A549 (cell line): ENCODE measurements around the gene FOXF2. TPM values are rescaled to one million over a fixed set of nuclear protein-coding genes. Genes with fewer than 3 reads are reported as not detected.
A peak's percentile ranks its signal among the peaks of the same experiment; 100 is the strongest.

ENCODE experiments used
- ATAC-seq, 2 experiments: fragments of 200-7000 bp in 1 of 2; fragments of >200 bp in 1 of 2; cut with Nextera tagmentation in 1 of 2; cut with Tn5 transposase in 1 of 2; 3 replicates each; pipeline versions ENCODE4 v1.8.0 to v1.9.1; 2018 to 2020; ENCODE audit warnings: mild to moderate bottlenecking in 1 of 2, moderate library complexity in 1 of 2
- CTCF ChIA-PET: fragments of 300-600 bp; sonication (Branson Sonifier 250); formaldehyde crosslinking; extraction: SDS; loops from one replicate; lab custom pipeline; 2021; ENCODE audit warnings: antibody characterized with exemption, inconsistent platforms; lab: Yijun Ruan, JAX
- POLR2A ChIA-PET: fragments of 350-600 bp; formaldehyde crosslinking; extraction: SDS; loops from one replicate; lab custom pipeline; 2021; ENCODE audit warnings: antibody characterized with exemption, inconsistent platforms; lab: Yijun Ruan, JAX
- DNase-seq, 2 experiments: peaks; one replicate each; pipeline versions ENCODE4 v3.0.0 to v3.0.0-alpha.2; 2011 to 2016; ENCODE audit warnings: low read depth in 1 of 2, low spot score in 1 of 2
- FAIRE-seq: peaks from 2 replicates; lab custom pipeline; 2011; peaks lifted over from hg19 to GRCh38; lab: Jason Lieb, UNC
- H3K27ac ChIP-seq, 2 experiments: fragments of >200 bp; sonication (Bioruptor Twin); formaldehyde crosslinking; 3 replicates each; pipeline ENCODE4 v1.5.1; 2016 to 2017
- H3K4me1 ChIP-seq: fragments of >200 bp; sonication (Bioruptor Twin); formaldehyde crosslinking; 3 replicates; pipeline ENCODE4 v1.6.1; 2016
- H3K4me2 ChIP-seq: fragments of >200 bp; sonication (Bioruptor Twin); formaldehyde crosslinking; 3 replicates; pipeline ENCODE4 v1.6.1; 2016
- H3K4me3 ChIP-seq: fragments of >200 bp; sonication (Bioruptor Twin); formaldehyde crosslinking; 3 replicates; pipeline ENCODE4 v1.5.1; 2016
- H3K9me3 ChIP-seq: fragments of >200 bp; sonication (Bioruptor Twin); formaldehyde crosslinking; 3 replicates; pipeline ENCODE4 v1.6.1; 2016
- BHLHE40 ChIP-seq: IDR thresholded peaks from 2 replicates; pipeline ENCODE4 v1.6.1; 2012; ENCODE audit warnings: low read depth, low read length, inconsistent platforms
- CBX2 ChIP-seq: fragments of 200-600 bp; sonication (generic); IDR thresholded peaks from 2 replicates; pipeline ENCODE4 v1.6.1; 2016; ENCODE audit warnings: low read depth, mild to moderate bottlenecking, borderline replicate concordance
- CBX8 ChIP-seq: fragments of 200-600 bp; sonication (generic); IDR thresholded peaks from 2 replicates; pipeline ENCODE4 v1.6.1; 2016
- CEBPB ChIP-seq, 2 experiments: fragments of >200 bp in 1 of 2; sonication (Bioruptor Twin) in 1 of 2; formaldehyde crosslinking in 1 of 2; IDR thresholded peaks; 2 replicates each; pipeline ENCODE4 v1.6.1; 2012 to 2016
- CHD4 ChIP-seq: fragments of 200-600 bp; sonication (generic); IDR thresholded peaks from 2 replicates; pipeline ENCODE4 v1.6.1; 2016; ENCODE audit warnings: antibody characterized with exemption, mild to moderate bottlenecking, borderline replicate concordance
- EP300 ChIP-seq, 2 experiments: fragments of >200 bp; sonication (Bioruptor Twin); formaldehyde crosslinking; IDR thresholded peaks; 2 replicates in 1 of 2; 3 replicates in 1 of 2; pipeline ENCODE4 v1.6.1; 2016 to 2017
- FOSL2 ChIP-seq, 2 experiments: fragments of 450-650 bp in 1 of 2; fragments of >200 bp in 1 of 2; sonication (Bioruptor Twin) in 1 of 2; formaldehyde crosslinking; IDR thresholded peaks; 2 replicates each; pipeline versions ENCODE4 v1.5.0 to v1.6.1; 2016 to 2020; ENCODE audit warnings: mild to moderate bottlenecking in 1 of 2, moderate library complexity in 1 of 2
- GATA3 ChIP-seq: IDR thresholded peaks from 2 replicates; pipeline ENCODE4 v1.6.1; 2012; ENCODE audit warnings: borderline replicate concordance
- HEYL ChIP-seq: fragments of 250-450 bp; sonication (Bioruptor Pico); IDR thresholded peaks from 2 replicates; pipeline ENCODE4 v1.8.0; 2021; ENCODE audit warnings: mild to moderate bottlenecking, moderate library complexity
- JUNB ChIP-seq: fragments of >200 bp; sonication (Bioruptor Twin); formaldehyde crosslinking; IDR thresholded peaks from 2 replicates; pipeline ENCODE4 v1.6.1; 2016
- MYC ChIP-seq: IDR thresholded peaks from 2 replicates; pipeline ENCODE4 v1.6.1; 2012; ENCODE audit warnings: mild to moderate bottlenecking, inconsistent platforms, low read length, improper control_type of control experiment, borderline replicate concordance
- PHF8 ChIP-seq: fragments of 200-600 bp; sonication (generic); IDR thresholded peaks from 2 replicates; pipeline ENCODE4 v1.6.1; 2016; ENCODE audit warnings: low read depth, mild to moderate bottlenecking, antibody characterized with exemption, moderate library complexity, borderline replicate concordance
- RAD21 ChIP-seq, 2 experiments: fragments of >200 bp in 1 of 2; sonication (Bioruptor Twin) in 1 of 2; formaldehyde crosslinking in 1 of 2; IDR thresholded peaks in 1 of 2; conservative IDR thresholded peaks in 1 of 2; 2 replicates in 1 of 2; 3 replicates in 1 of 2; pipeline ENCODE4 v1.6.1; 2012 to 2018; ENCODE audit warnings: inconsistent platforms in 1 of 2
- RFX5 ChIP-seq: fragments of 450-650 bp; IDR thresholded peaks from 2 replicates; pipeline ENCODE4 v1.7.1; 2014; ENCODE audit warnings: antibody characterized with exemption, mild to moderate bottlenecking, moderate library complexity
- SMC3 ChIP-seq: fragments of >200 bp; sonication (Bioruptor Twin); formaldehyde crosslinking; IDR thresholded peaks from 3 replicates; pipeline ENCODE4 v1.6.1; 2018; ENCODE audit warnings: inconsistent platforms
- TFCP2L1 ChIP-seq: fragments of 250-450 bp; sonication (Bioruptor Pico); IDR thresholded peaks from 2 replicates; pipeline ENCODE4 v1.5.0; 2021; ENCODE audit warnings: mild to moderate bottlenecking
- ZC3H11A ChIP-seq: fragments of 450-650 bp; IDR thresholded peaks from 2 replicates; pipeline ENCODE4 v1.6.1; 2014; ENCODE audit warnings: antibody characterized with exemption, mild to moderate bottlenecking
- ZFP36 ChIP-seq: fragments of 450-650 bp; IDR thresholded peaks from 2 replicates; pipeline ENCODE4 v1.6.1; 2014; ENCODE audit warnings: borderline replicate concordance; ENCODE audit not compliant: partially characterized antibody
- WGBS: methylation state at CpG from one replicate; pipeline ENCODE4 v1.1.6; 2017; ENCODE audit errors: missing lambda C conversion rate; 5-methylcytosine and 5-hydroxymethylcytosine counted together
- polyA plus RNA-seq, 4 experiments: library from polyadenylated mRNA; depleted of rRNA in 3 of 4; stranded (reverse); fragments of >200 nt; fragmentation: RNase III in 1 of 4; extraction: RNeasy Plus Mini Kit Qiagen cat#74134 plus additional on column Dnase treatment in 1 of 4; gene quantifications; 2 replicates in 3 of 4; 3 replicates in 1 of 4; pipeline ENCODE4 v1.2.3, GENCODE V29; 2011 to 2017
- TF ChIP-seq, protein P1 (sequence below): fragments of 150-350 bp; IDR thresholded peaks from 2 replicates; pipeline ENCODE4 v1.6.1; 2014; ENCODE audit warnings: low read depth, mild to moderate bottlenecking, low read length

Gene FOXF2
- polyA plus RNA-seq, 2 of the 4 experiments (the other 2 are of a cell fraction) = 6.6 to 12.3 TPM

DNA sequence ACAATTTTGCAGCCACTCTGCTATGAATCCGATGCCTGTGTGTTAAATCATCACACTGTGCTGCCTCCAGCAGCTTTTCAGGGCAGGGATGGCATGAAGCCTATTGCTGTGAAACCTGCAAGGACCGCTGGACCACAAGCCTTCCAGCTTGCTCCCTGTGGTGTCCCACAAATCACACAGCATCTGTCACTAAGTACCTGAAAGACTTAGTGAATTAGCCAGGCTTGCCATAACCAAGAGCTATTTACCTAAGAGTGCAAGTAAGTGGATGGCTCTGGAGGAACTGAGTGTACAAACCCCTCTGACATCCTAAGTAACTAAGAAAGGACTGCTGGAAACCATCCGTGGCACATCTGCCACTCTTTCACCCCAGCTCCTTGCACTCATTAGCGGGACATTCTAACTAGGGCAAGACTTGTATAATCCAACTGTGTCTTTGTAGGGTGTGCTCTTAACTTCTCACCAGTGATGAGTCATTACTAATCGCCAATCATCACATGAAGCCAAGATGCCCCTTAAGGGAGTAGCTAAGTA lies 42.8 kb upstream of the FOXF2 start:
- POLR2A ChIA-PET = no interaction called here
- FAIRE-seq (no peak), ATAC-seq (no peak), DNase-seq (no peak)
- TF ChIP-seq CBX2 (no peak), FOSL2 (IDR thresholded peaks at IDR 0.05) (no peak), FOSL2 (CRISPR knock-in tag; IDR thresholded peaks at IDR 0.05) (peak; percentile 34; the same call in 1 of the 2 replicates)
- Histone ChIP-seq H3K27ac (no peak overlapping the region), H3K4me2 (no peak overlapping the region), H3K9me3 (peaks cover 14% of the 10 kb centered on the region; the same call in 2 of the 3 replicates), H3K4me3 (no peak overlapping the region), H3K4me1 (no peaks in the 10 kb centered on the region)
- 73% methylated on average over 5 of the region's 5 CpGs for WGBS
- CTCF ChIA-PET = interaction anchor here (0.6 to 1.4 kb wide), 7 partner anchors 8 to 991 kb away, joined by 3 to 6 read pairs (median 3); no protein-coding TSS in a partner anchor

DNA sequence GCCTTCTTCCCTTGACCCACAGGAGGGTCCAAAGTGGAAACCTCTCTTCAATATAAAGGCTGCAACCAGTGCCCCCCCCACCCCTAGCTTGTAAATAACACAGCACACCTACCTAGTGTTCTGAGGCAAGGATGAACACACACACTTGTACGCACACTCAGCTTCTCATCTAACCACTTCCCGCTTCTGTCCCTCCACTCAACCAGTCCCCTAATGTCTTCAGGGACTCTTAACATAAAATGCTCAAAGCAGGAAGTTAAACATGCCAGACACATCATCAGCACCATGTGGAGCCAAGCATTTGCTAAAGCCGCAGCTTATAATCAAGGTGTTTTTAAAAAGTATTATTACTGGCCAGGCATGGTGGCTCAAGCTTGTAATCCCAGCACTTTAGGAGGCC lies 42.2 kb upstream of the FOXF2 start:
- Histone ChIP-seq H3K4me2 (no peak overlapping the region), H3K4me3 (no peak overlapping the region), H3K9me3 (peaks cover 18% of the 10 kb centered on the region)
- ATAC-seq = no peak
- CTCF ChIA-PET = interaction anchor here (0.6 to 1.4 kb wide), 6 partner anchors 8 to 991 kb away, joined by 3 to 6 read pairs (median 3); no protein-coding TSS in a partner anchor
- TF ChIP-seq ZC3H11A (no peak), MYC (no peak), RFX5 (no peak), HEYL (no peak), ZFP36 (no peak), CHD4 (no peak), CEBPB (IDR thresholded peaks at IDR 0.05) (no peak), BHLHE40 (no peak), JUNB (no peak), RAD21 (conservative IDR thresholded peaks at IDR 0.05 in 1 of 2, IDR thresholded peaks at IDR 0.05 in 1 of 2) (no peak)
- TF ChIP-seq, protein P1, sequence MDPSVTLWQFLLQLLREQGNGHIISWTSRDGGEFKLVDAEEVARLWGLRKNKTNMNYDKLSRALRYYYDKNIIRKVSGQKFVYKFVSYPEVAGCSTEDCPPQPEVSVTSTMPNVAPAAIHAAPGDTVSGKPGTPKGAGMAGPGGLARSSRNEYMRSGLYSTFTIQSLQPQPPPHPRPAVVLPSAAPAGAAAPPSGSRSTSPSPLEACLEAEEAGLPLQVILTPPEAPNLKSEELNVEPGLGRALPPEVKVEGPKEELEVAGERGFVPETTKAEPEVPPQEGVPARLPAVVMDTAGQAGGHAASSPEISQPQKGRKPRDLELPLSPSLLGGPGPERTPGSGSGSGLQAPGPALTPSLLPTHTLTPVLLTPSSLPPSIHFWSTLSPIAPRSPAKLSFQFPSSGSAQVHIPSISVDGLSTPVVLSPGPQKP = no peak
- TF ChIP-seq, all 56 proteins: peak for 0
- no peak for FAIRE-seq
- 90% methylated on average over 3 of the region's 3 CpGs for WGBS
- POLR2A ChIA-PET = no interaction called here
- Histone ChIP-seq H3K4me1 (no peaks in the 10 kb centered on the region), H3K27ac (no peak overlapping the region)
- DNase-seq = no peak

GRCh38 chr6:1348675-1349074 lies 40.7 kb upstream of the FOXF2 start:
- no peak for ATAC-seq
- no peak overlapping the region for H3K27ac ChIP-seq
- TF ChIP-seq BHLHE40 (no peak), CBX8 (no peak), TFCP2L1 (CRISPR knock-in tag) (no peak), SMC3 (no peak), ZFP36 (no peak), PHF8 (no peak)
- H3K9me3 ChIP-seq = peaks cover 20% of the 10 kb centered on the region
- no peak for FAIRE-seq
- 80% methylated on average over 1 of the region's 1 CpG for WGBS
- H3K4me1 ChIP-seq = no peaks in the 10 kb centered on the region
- DNase-seq = no peak
- H3K4me3 ChIP-seq = no peak overlapping the region
- ChIA-PET POLR2A (no interaction called here), CTCF (no interaction called here)
- H3K4me2 ChIP-seq = no peak overlapping the region

GRCh38 chr6:1349655-1350054 lies 39.7 kb upstream of the FOXF2 start:
- ChIA-PET CTCF (interaction anchor here (1.0 kb wide), 1 partner anchor 437 kb away, joined by 3 read pairs; no protein-coding TSS in a partner anchor), POLR2A (no interaction called here)
- Histone ChIP-seq H3K27ac (no peak overlapping the region), H3K9me3 (peaks cover 15% of the 10 kb centered on the region), H3K4me1 (no peaks in the 10 kb centered on the region), H3K4me2 (no peak overlapping the region), H3K4me3 (no peak overlapping the region)
- no peak for DNase-seq
- WGBS = 0% methylated on average over 1 of the region's 1 CpG
- no peak for TF ChIP-seq GATA3
- TF ChIP-seq EP300 (IDR thresholded peaks at IDR 0.05) = no peak
- no peak for TF ChIP-seq CBX8
- TF ChIP-seq BHLHE40 = no peak
- no peak for FAIRE-seq
- no peak for ATAC-seq
